GM18909 (cell line): ENCODE results near the gene MRPL42.
A peak's percentile ranks its signal among the peaks of the same experiment; 100 is the strongest.
"Not testable (repeated sequence)": the region's sequence is repeated elsewhere in the genome, so short reads cannot be mapped to it uniquely, and the experiment has no call there.

Experiments
- ATAC-seq: cut with Tn5 transposase; IDR thresholded peaks from one replicate; pipeline ENCODE4 v1.9.1; 2021; ENCODE audit warnings: mild to moderate bottlenecking; ENCODE audit not compliant: unreplicated experiment, poor library complexity

Gene MRPL42

DNA sequence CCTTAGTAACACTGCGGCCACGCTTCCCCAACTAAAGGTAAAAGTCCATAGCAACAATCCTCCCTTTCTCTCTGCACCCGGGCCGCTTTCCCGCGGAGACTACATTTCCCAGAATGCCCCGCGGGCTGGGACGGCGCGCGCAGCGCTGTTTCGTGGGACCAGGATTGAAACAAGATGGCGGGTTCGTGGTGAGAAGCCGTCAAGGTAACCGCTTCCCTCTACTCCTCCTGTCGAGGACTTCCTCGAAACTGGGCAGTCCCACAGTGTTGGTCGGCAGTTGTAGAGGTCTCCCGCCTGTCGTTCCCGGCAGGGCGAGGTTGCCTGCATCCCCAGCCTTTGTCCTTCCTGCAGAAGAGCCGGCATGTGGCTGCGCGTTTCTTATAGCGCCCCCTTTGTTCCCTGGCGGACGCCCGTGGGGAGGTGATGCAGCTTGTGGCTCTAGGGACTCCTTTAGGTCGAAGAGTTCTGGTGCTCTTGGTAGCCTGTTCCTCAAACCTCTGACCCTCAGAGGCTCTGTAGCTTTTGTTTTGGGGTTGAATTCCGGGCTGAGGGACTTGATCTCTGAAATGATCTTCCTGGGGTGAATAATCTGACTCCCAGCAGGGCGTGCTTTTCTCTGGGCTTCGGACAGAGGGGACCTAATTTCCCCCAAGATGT, at the start of gene MRPL42:
Gene MRPL42 (plus strand): TSS at position 164 of the 657 bp plus-strand sequence. CDS start 1,772 bp downstream, outside the sequence.
- ATAC-seq: peak; percentile 92

DNA sequence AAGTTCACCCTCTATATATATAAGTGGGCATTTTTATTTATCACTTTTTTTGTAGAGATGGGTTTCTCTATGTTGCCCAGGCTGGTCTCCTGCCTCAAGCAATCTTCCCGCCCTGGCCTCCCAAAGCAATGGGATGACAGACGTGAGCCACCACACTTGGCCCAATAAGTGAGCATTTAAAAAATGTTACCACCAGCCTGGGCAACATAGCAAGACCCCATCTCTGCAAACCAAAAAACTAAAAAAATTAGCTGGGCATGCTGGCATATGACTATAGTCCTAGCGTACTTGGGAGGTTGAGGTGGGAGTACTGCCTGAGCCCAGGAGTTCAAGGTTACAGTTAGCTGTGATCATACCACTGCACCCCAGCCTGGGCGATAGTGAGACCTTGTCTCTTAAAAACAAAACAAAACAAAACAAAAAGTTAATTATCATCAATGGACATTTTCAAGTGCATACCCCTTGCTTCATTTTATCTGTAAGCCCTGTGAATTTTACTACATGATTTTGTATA, 49.3 kb upstream of the MRPL42 start:
- ATAC-seq: no peak

DNA sequence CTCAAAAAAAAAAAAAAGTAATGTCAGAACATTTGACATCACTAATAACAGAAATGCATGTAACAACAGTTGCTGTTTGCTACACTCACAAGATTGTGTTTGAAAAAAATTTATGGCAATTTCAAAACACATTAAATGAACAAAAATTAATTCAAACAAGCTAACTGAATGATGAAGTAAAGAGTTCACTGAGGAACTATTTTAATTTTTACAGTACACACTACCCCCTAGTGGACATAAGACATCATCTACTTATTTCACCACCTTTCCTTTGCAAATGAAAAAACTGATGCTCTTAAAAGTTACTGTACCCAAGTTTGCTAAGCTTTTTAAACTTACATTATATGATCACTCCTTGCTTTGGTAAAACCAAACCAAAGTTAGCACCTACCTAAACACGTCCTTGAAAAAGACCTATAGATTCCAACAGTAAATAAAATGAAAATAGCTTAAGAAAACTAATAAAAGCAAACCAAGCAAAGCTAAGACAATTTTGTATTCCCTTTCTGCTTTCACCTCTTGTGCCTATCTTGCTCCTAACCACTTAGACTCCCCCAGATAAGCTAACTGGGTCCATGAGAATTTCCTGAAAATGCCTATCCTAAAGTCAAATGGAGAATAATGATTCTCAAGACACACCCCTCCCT, 47.8 kb upstream of the MRPL42 start:
- no peak for ATAC-seq

DNA sequence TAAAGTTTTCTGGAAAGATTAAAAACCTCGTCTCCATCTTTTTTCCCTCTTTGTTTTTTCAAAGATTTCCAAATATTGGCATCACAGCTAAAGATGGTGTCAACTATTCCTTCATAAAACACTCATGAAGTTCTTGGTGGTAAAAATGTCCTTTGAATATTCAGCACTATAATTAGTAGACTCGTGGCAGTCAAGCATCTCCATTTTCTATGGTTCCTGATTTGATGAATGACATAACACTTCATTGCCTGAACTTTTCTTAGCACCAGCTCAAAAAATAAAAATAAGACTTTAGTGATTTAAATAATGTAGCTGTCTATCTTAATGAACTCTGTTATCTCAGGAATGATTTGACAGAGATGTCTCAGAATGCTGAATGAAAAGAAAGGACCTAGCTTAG, 45.3 kb upstream of the MRPL42 start:
- ATAC-seq: no peak

DNA sequence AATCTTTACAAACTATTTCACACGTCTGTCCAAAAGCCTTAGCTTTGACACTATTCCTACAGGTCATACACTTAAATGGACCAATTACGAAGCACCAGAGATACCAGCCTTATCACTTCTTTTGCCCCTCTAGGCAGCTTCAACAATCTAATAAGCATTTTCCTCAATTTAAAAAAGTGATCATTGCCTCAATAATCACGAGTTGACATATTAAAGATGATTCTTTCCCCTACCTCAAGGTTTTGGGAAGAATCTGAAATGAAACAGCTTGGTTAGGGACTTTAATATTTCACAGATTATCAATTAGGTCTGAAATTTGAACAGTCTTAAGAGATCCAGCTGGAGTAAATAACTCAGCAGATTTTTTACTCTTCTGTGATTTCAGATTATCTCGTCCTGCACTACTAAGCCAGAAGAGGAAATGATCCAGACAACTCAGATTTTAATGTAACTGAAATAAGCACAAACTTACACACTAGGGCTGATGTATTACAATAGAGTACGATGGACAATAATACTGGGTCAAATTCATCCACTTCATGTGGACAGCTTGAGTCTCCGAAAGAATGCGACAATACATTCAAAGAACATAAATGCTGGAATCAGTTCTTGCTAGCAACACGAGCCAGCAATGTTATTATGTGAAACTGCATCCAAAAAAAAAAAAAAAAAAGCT, 41.4 kb upstream of the MRPL42 start:
- no peak for ATAC-seq

DNA sequence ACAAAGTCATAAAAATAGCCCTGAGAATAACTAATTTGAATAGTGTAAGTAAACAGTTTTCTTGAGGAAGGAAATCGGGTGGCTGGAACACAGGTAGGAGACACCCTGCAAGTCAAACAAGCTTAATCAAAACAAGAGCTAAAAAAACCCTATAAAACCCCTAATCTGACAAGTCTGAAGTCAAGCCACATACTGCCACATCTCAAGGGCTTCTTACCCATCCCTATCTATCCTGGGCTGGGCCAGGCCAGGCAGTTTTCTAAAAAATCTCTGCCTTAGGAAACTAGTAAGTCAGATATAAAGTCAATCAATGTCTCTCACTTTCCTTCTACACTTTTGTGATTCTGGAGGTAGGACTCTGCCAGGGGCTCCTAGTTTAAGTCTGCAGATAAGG, 40.9 kb upstream of the MRPL42 start:
- ATAC-seq: no peak

DNA sequence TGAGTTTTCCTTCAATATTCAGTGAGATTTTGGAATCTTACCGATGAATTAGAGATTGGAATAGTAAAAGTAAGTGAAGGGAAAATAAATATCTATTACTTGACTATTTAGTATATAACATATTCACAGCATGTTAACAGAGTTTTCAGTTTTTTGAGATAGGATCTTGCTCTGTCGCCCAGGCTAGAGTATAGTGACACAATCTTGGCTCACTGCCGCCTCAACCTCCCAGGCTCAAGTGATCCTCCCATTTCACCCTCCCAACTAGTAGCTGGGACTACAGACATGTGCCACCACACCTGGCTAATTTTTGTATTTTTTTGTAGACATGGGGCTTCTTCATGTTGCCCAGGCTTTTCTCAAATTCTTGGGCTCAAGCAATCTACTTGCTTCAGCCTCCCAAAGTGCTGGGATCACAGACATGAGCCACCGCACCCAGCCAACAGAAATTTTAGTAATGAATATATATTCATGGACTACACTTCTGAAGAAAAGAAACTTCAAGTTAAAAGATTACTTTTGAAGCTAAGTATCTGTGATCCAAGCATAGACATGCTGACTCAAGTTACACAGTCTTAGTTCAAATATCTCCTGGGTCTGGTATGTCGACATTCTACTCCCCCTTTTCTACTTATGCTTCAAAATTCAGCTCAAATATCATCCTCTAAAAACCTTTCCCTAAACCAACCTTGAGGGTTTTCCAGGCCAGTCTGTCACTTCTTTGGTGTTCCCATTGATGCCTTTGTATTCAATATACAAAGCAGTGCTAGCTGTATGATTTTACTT, 39.3 kb upstream of the MRPL42 start:
- ATAC-seq: no peak

DNA sequence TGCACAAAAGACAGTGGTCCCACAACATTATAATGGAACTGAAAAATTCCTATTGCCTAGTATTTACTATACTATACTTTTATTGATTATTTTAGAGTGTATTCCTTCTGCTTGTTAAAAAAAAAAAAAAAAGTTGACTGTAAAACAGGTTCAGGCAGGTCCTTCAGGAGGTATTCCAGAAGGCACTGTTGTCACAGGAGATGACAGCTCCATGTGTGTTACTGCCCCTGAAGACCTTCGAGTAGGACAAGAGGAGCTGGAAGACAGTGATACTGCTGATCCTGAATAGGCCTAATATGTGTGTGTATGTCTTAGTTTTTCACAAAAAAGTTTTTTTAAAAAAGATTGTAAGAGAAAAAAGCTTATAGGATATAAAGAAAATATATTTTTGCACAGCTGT, 37.9 kb upstream of the MRPL42 start:
- ATAC-seq: no peak

DNA sequence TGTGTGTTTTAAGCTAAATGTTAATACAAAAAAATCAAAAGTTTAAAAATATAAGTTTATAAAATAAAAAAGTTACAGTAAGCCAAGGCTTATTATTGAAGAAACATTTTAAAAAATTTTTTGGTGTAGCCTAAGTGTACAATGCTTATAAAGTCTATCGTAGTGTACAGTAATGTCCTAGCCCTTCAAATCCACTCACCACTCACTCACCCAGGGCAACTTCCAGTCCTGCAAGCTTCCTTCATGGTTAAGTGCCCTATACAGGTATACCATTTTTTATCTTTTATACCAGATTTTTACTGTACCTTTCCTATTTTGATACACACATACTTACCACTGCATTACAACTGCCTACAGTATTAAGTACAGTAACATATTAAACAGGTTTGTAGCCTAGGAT, 37.5 kb upstream of the MRPL42 start:
- no peak for ATAC-seq

DNA sequence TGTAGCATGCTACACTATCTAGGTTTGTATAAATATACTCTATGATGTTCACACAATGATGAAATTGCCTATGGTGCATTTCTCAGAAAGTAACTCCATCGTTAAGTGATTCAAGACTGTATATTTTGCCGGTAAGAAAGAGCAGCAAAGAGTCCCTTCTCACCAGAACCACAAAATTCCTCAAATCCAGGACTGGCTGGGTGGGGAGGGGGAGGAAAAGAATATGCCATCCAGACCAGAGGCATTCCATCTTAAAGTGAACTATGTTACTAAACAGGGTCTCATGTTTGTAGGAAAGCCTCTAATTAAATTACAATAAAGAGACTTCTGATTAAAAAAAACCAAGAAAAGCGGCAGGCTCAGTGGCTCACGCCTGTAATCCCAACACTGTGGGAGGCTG, 37.0 kb upstream of the MRPL42 start:
- ATAC-seq: no peak

DNA sequence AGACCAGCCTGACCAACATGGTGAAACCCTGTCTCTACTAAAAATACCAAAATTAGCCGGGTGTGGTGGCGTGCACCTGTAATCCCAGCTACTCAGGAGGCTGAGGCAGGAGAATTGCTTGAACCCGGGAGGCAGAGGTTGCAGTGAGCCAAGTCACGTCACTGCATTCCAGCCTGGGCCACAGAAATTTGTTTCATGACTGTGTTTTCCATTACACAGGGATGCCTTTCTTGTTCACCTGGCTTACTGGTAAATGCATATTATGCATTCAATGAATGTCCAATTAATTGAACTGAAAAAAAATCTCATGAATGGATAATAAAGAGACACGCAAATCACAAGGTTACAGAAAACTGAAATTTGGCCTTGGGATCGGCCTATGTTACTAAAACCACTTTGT, 35.3 kb upstream of the MRPL42 start:
- not testable (repeated sequence) for ATAC-seq

DNA sequence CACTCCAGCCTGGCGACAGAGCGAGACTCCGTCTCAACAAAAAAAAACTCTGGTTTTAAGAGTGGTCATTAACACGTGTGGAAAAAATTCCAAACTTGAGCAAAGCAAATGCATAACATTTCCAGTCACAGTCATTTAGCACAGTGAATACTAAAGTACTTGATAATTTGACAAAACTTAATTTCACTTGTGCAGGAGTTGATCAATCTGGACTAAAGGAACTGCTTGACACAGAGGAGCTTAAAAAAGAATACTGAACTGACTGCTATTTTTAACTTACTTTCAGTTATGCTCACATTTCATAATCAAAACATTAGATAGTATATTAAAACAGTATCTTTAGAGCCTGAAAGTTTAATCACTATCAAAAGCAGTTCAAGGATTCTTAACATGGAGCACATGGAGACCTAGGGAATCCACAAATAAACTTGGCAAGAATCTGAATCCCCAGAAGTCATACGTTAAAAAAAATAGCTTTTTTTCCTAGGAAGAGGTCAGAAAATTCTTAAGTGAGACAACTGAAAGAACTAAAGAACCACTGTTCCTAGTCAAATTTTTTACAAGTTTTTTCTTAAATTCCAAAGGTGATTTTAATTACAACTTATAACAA, 33.0 kb upstream of the MRPL42 start:
- no peak for ATAC-seq

DNA sequence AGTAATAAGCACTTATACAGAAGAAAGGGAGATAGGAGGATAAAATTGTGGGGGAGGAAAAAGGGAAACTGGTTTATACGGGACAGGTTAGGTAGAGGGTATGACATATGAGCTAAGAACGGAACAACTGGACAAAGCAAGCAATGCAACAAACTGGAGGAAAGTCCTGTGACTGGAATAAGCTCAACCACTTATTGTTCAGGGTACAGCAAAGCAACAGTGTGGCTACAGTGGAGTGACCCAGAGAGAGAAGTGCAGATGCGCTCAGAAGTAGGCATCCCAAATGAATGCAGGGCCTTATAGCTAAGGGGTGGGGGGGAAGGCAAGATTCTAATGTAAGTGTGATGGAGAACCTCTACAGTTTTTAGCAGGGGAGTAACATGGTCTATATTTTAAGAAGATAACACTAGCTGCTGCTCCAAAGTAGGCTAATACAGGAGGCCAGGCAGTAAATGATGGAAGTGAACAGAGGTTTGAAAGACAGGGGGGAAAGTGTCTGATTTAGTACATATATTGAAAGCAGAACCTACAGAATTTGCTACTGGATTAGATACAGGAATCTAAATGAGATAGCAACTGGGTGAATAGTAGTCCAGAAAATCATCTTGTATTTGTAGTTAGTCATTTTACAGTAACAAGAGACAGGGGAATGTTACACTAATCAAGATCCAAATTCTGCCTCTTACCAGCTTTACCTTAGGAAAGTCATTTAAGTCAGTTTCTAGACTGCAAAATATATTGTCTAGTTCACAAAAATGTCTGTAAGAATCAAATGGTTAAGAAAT, 28.9 kb upstream of the MRPL42 start:
- ATAC-seq: no peak

DNA sequence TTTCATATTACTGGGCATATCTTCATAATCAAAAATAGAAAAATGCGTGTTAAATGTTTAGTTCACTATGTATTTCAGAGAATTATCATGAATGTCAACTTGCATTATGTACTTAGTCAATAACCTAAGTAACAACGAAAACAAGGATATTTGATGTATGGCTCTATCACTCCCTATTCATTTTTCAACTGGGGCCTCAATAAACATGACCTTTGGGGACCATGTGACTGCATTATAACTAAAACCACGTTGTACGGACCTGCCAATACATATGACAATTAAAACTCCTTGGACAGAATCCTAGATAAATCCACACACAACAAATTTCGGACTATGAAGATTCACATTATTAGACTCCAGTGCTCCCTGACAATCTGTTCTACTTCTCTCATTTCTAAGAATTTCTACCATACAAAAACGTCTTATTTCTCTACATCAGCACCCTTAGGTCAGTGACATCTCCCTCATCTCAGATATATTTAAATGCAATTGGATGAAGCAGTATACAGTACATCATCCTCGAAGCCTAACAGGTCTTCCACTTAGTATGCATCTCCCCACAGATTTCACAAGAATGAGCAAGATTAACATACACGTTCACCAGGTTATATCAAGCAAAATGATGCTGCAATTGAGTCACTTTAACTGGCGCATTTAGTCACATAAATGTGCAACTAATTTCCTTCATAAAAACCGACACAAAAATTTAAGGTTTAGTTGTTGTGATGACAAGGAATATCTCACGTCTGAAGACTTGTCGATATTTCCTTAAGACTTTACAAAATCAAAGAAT, 27.1 kb upstream of the MRPL42 start:
- no peak for ATAC-seq

DNA sequence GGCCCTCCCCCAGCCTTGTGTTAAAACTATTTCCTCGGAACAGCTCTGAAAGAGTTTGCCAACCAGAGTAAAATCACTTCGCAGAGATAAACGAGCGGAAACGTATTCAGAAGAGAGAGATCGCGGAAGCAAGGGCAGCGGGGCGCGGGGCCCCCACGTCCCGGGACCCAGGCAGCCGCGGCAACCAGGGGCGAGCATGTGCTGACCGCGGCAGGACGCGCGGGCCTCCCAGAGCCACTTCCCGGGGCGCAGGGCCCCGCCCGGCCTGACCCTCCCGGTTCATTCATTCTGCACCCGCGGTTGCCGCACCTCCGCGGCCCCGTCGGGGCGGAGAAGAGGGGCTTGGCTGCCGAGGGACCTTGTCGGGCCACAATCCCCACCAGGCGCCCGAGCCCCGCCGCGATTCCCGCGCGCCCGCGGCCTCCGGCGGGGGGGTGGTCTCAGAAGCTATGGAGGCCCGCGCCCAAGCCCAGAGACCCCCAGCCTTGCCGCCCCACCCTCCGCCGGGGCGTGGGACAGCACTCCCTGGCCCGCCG, 26.2 kb upstream of the MRPL42 start:
- ATAC-seq: no peak

DNA sequence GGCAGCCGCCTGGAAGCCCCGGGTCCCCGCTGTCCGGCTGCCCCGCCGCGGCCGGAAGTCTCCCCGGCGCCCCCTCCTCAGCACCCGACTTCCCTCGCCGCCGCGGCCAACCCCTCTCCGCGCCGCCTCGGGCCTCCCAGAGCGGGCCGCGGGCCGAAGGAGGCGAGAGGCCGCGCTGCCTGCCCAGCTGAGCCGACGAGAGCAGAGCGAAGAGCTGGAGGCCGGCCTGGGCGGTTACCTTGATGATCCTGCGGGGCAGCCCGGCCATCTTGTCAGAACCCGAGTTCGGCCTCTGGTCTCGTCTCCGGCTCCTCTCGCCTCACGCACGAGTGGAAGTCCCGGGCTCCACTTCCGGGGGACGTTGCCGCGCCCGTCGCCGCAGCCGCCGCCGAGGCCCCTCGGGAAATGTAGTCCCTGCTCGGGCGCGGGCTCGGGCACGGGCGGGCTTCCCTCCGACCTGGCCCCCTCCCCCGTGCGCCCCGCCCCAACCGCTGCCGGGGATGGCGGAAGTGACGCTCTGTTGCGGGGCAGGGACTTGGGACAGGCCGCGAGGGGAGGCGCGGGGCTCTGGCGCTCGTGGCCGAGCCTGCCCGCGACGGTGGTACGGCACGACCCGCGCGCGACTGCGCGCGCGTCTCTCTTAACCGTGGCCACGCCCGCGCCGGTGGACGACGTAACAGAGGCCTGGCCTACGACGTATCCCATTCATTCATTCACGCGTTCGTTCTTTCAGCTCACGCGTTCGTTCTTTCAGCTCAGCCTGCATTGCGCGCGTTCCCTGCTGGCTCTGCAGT, 25.5 kb upstream of the MRPL42 start, which contains the start of gene UBE2N:
Gene UBE2N (minus strand): TSS at position 331 of the 794 bp plus-strand sequence. CDS start 63 bp downstream, at position 268.
- peak; percentile 86 for ATAC-seq
